ENCODE results near the gene PRELID3B. TPM values are rescaled to one million over a fixed set of nuclear protein-coding genes. Genes with fewer than 3 reads are reported as not detected.
A peak's percentile ranks its signal among the peaks of the same experiment; 100 is the strongest.

The PRELID3B gene
- total and polyA plus RNA-seq, 10 of the 15 experiments (the other 5 are each of a cell fraction or from before 2014, with no cell fraction given): 72.5 to 151 (median 124) TPM

- TF ChIP-seq BACH1 (IDR thresholded peaks at IDR 0.05; ENCODE audit: borderline replicate concordance): peak; percentile 70
- TF ChIP-seq RCOR1 (conservative IDR thresholded peaks at IDR 0.05; ENCODE audit: low read depth, low read length): no peak
- no peak for TF ChIP-seq PRDM15 (CRISPR knock-in tag; IDR thresholded peaks at IDR 0.05)
- no peak for TF ChIP-seq JUND (IDR thresholded peaks at IDR 0.05; ENCODE audit: low read depth, low read length)
- TF ChIP-seq POLR2A (IDR thresholded peaks at IDR 0.05; ENCODE audit: low read depth, low read length): peak; percentile 78
- TF ChIP-seq BMI1 (IDR thresholded peaks at IDR 0.05; ENCODE audit: borderline replicate concordance): no peak
- peak; percentile 34 for TF ChIP-seq NR2C1 (IDR thresholded peaks at IDR 0.05)
- peak; percentile 84 for TF ChIP-seq ZNF687 (IDR thresholded peaks at IDR 0.05)
- TF ChIP-seq YY1 (IDR thresholded peaks at IDR 0.05; ENCODE audit: low read depth, low read length): 0 out of 2 replicates have a peak, but pooled peaks have one; percentile 26
- TF ChIP-seq ATF3 (IDR thresholded peaks at IDR 0.05; ENCODE audit: borderline replicate concordance, extremely low read depth, low read depth, low read length): no peak
- peak; percentile 47; the same call in 1 of the 2 replicates for TF ChIP-seq ZNF207 (IDR thresholded peaks at IDR 0.05; ENCODE audit: borderline replicate concordance)
- no peak for TF ChIP-seq E2F8 (IDR thresholded peaks at IDR 0.05; ENCODE audit: low read depth, partially characterized antibody)
- 0 out of 2 replicates have a peak, but pooled peaks have one; percentile 25 for TF ChIP-seq RB1 (IDR thresholded peaks at IDR 0.05; ENCODE audit: borderline replicate concordance)
- peak; percentile 45; the same call in 1 of the 2 replicates for TF ChIP-seq CREB1 (IDR thresholded peaks at IDR 0.05; ENCODE audit: low read depth)
- no peak for TF ChIP-seq E4F1 (IDR thresholded peaks at IDR 0.05; ENCODE audit: borderline replicate concordance, partially characterized antibody)
Observed at GRCh38 chr20:59042796-59043631, 428 bp upstream of the PRELID3B start (continued).
